GM23248 (cell line): ENCODE results near the gene PDGFC.

ENCODE experiments used
- EZH2 ChIP-seq: fragments of 200-600 bp; sonication (generic); IDR thresholded peaks from 2 replicates; pipeline ENCODE4 v1.6.1; 2018; ENCODE audit warnings: antibody characterized with exemption, mild to moderate bottlenecking; ENCODE audit not compliant: insufficient read depth, poor library complexity, severe bottlenecking
- EZH2phosphoT487 ChIP-seq: fragments of 200-600 bp; sonication (generic); IDR thresholded peaks from 2 replicates; pipeline ENCODE4 v1.6.1; 2018; ENCODE audit warnings: antibody characterized with exemption, moderate library complexity, mild to moderate bottlenecking, low read depth; ENCODE audit not compliant: insufficient read depth

- TF ChIP-seq EZH2phosphoT487 (no peak), EZH2 (no peak)
Measured at GRCh38 chr4:156898373-156899117, 73.1 kb downstream of the PDGFC start.
